Neural progenitor cell (in vitro differentiated cells): Measurements from ENCODE around the gene LIG1. TPM values are rescaled to one million over a fixed set of nuclear protein-coding genes. Genes with fewer than 3 reads are reported as not detected.

ENCODE experiments used
- DNase-seq: peaks from one replicate; pipeline ENCODE4 v3.0.0-alpha.2; 2016; ENCODE audit warnings: low spot score
- H2AFZ ChIP-seq: fragments of 200-600 bp; sonication (generic); replicated peaks from 2 replicates; pipeline ENCODE4 v1.6.1; 2016; ENCODE audit warnings: antibody characterized with exemption
- H3F3A ChIP-seq: fragments of 200-600 bp; sonication (generic); 2 replicates; pipeline ENCODE4 v1.6.1; 2016; ENCODE audit warnings: antibody characterized with exemption, low read depth
- H3K27ac ChIP-seq: fragments of 200-600 bp; sonication (generic); 2 replicates; pipeline ENCODE4 v1.5.1; 2016; ENCODE audit warnings: mild to moderate bottlenecking
- H3K27me3 ChIP-seq: fragments of 200-600 bp; sonication (generic); 2 replicates; pipeline ENCODE4 v1.6.1; 2016; ENCODE audit warnings: mild to moderate bottlenecking, moderate library complexity
- H3K36me3 ChIP-seq: fragments of 200-600 bp; sonication (generic); 2 replicates; pipeline ENCODE4 v1.5.1; 2016
- H3K4me1 ChIP-seq: fragments of 200-600 bp; sonication (generic); 2 replicates; pipeline ENCODE4 v1.6.1; 2016; ENCODE audit warnings: mixed run types
- H3K4me2 ChIP-seq: fragments of 200-600 bp; sonication (generic); 2 replicates; pipeline ENCODE4 v1.6.1; 2016
- H3K4me3 ChIP-seq: fragments of 200-600 bp; sonication (generic); 2 replicates; pipeline ENCODE4 v1.5.1; 2016
- H3K79me2 ChIP-seq: fragments of 200-600 bp; sonication (generic); 2 replicates; pipeline ENCODE4 v1.6.1; 2016; ENCODE audit warnings: low read depth
- H3K9ac ChIP-seq: fragments of 200-600 bp; sonication (generic); 2 replicates; pipeline ENCODE4 v1.6.1; 2016
- H3K9me3 ChIP-seq: fragments of 200-600 bp; sonication (generic); 2 replicates; pipeline ENCODE4 v1.5.1; 2016; ENCODE audit warnings: low read depth
- H4K20me1 ChIP-seq: fragments of 200-600 bp; sonication (generic); 2 replicates; pipeline ENCODE4 v1.6.1; 2016; ENCODE audit warnings: low read depth
- H3K27ac Mint-ChIP-seq: 3 replicates; pipeline ENCODE4 v1.8.0; 2021; ENCODE audit warnings: mixed read lengths
- H3K27me3 Mint-ChIP-seq: 2 replicates; pipeline ENCODE4 v1.8.0; 2022; ENCODE audit warnings: low read depth, mild to moderate bottlenecking, inconsistent platforms, moderate library complexity, mixed read lengths; ENCODE audit not compliant: insufficient read depth
- H3K36me3 Mint-ChIP-seq: 3 replicates; pipeline ENCODE4 v1.8.0; 2021; ENCODE audit warnings: mixed read lengths
- H3K4me1 Mint-ChIP-seq: 3 replicates; pipeline ENCODE4 v1.8.0; 2021; ENCODE audit warnings: mixed read lengths
- H3K4me3 Mint-ChIP-seq: 3 replicates; pipeline ENCODE4 v1.8.0; 2021; ENCODE audit warnings: mild to moderate bottlenecking, moderate library complexity, mixed read lengths
- H3K9me3 Mint-ChIP-seq: 3 replicates; pipeline ENCODE4 v1.8.0; 2020; ENCODE audit warnings: mixed read lengths
- EZH2 ChIP-seq: fragments of 200-600 bp; sonication (generic); IDR thresholded peaks from 2 replicates; pipeline ENCODE4 v1.6.1; 2017; ENCODE audit warnings: antibody characterized with exemption, mild to moderate bottlenecking, moderate library complexity
- EZH2phosphoT487 ChIP-seq: fragments of 200-600 bp; sonication (generic); IDR thresholded peaks from 2 replicates; pipeline ENCODE4 v1.6.1; 2017; ENCODE audit warnings: antibody characterized with exemption
- total RNA-seq: library from RNA; depleted of rRNA; stranded (reverse); fragments of >200 nt; gene quantifications from 2 replicates; pipeline ENCODE4 v1.2.3, GENCODE V29; 2015; ENCODE audit warnings: low replicate concordance
- TF ChIP-seq, protein P1 (sequence below): fragments of 200-600 bp; sonication (generic); IDR thresholded peaks from 2 replicates; pipeline ENCODE4 v1.5.1; 2017; ENCODE audit warnings: antibody characterized with exemption, mild to moderate bottlenecking

The LIG1 gene
- total RNA-seq, 1 donor from 2014 or later: 40.0 TPM

DNA sequence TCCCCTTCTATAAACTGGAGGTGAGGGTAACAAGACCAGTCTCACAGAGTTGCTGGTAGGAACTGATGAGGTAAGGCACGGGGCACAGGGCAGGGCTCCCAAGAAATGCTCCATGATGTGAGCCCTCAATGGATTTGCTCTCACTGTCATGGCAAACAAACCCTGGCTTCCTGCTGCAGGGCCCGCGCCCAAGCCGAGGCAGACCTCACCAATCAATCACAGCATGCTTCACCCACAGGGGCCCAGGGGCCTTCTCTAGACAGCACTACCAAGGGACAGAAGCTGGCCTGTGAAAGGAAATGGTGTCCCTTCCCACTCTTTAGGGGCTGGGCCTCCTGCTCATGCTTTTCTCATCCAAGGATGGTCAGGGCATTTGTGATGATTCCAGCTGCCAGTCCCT, 33.6 kb downstream of the LIG1 start:
- H3K27me3 ChIP-seq: no peaks in the 10 kb centered on the region
- Mint-ChIP-seq H3K27ac (no peak overlapping the region), H3K4me1 (no peaks in the 10 kb centered on the region), H3K9me3 (no peaks in the 10 kb centered on the region), H3K4me3 (no peak overlapping the region), H3K36me3 (peaks cover 22% of the 10 kb centered on the region), H3K27me3 (no peaks in the 10 kb centered on the region)
- no peak overlapping the region for H3K9ac ChIP-seq
- H3F3A ChIP-seq: no peaks in the 10 kb centered on the region
- no peaks in the 10 kb centered on the region for H3K4me1 ChIP-seq
- H3K79me2 ChIP-seq: no peaks in the 10 kb centered on the region
- no peaks in the 10 kb centered on the region for H4K20me1 ChIP-seq
- TF ChIP-seq EZH2 (no peak), EZH2phosphoT487 (no peak)
- TF ChIP-seq, protein P1, sequence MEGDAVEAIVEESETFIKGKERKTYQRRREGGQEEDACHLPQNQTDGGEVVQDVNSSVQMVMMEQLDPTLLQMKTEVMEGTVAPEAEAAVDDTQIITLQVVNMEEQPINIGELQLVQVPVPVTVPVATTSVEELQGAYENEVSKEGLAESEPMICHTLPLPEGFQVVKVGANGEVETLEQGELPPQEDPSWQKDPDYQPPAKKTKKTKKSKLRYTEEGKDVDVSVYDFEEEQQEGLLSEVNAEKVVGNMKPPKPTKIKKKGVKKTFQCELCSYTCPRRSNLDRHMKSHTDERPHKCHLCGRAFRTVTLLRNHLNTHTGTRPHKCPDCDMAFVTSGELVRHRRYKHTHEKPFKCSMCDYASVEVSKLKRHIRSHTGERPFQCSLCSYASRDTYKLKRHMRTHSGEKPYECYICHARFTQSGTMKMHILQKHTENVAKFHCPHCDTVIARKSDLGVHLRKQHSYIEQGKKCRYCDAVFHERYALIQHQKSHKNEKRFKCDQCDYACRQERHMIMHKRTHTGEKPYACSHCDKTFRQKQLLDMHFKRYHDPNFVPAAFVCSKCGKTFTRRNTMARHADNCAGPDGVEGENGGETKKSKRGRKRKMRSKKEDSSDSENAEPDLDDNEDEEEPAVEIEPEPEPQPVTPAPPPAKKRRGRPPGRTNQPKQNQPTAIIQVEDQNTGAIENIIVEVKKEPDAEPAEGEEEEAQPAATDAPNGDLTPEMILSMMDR: no peak
- H3K4me3 ChIP-seq: no peak overlapping the region
- H3K9me3 ChIP-seq: no peaks in the 10 kb centered on the region
- H2AFZ ChIP-seq: no peak overlapping the region
- DNase-seq: no peak
- H3K36me3 ChIP-seq: no peaks in the 10 kb centered on the region
- H3K27ac ChIP-seq: no peak overlapping the region
- no peak overlapping the region for H3K4me2 ChIP-seq

DNA sequence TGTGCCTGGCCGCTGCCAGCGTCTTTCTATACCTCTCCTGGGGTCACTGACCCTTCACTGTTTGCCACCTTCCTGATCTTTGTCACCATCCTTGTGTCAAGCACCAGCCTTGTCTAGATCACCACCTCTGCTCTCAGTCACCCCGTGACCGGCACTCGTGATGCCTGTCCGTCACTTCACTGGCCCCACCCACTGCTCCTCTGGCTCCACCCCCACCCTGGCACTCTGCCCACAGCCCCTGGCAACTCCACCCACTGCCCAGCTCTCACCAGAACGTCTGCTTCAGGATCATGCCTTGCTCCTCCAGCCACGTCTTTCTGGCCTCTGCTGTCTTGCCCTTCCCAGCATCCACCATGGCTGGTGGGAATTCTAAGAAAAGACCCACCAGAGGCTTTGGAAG, 34.7 kb downstream of the LIG1 start:
- Mint-ChIP-seq H3K36me3 (peaks cover 22% of the 10 kb centered on the region), H3K4me3 (no peak overlapping the region), H3K4me1 (no peaks in the 10 kb centered on the region), H3K9me3 (no peaks in the 10 kb centered on the region), H3K27ac (no peak overlapping the region), H3K27me3 (no peaks in the 10 kb centered on the region)
- Histone ChIP-seq H4K20me1 (no peaks in the 10 kb centered on the region), H3K4me1 (no peaks in the 10 kb centered on the region), H3K79me2 (no peaks in the 10 kb centered on the region), H2AFZ (no peak overlapping the region), H3K9me3 (no peaks in the 10 kb centered on the region), H3F3A (no peaks in the 10 kb centered on the region), H3K36me3 (no peaks in the 10 kb centered on the region), H3K4me3 (no peak overlapping the region), H3K27ac (no peak overlapping the region), H3K4me2 (no peak overlapping the region), H3K27me3 (no peaks in the 10 kb centered on the region), H3K9ac (no peak overlapping the region)
- no peak for TF ChIP-seq EZH2
- TF ChIP-seq, protein P1: no peak
- TF ChIP-seq EZH2phosphoT487: no peak
- DNase-seq: no peak

DNA sequence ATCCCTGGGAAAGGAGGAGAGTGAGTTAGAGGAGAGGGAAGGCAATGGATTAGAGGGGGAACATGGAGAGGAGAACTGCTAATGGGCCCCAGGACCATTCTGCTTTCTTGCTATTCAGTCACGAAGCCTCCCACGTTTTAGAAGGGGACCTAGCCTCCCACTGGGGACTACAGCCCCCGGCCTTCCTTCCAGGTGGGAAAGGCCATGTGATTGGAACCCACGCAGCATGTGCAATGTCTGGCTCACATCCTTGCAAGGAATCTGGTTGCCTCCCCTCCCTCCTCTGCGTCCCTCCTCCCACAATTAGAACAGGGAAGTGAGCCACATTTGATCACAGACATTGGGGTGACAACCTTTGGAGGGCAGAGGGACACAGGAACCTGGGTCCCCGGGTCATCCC, 37.0 kb downstream of the LIG1 start:
- Histone ChIP-seq H2AFZ (no peak overlapping the region), H3K4me1 (no peaks in the 10 kb centered on the region), H3K9ac (no peak overlapping the region), H4K20me1 (no peaks in the 10 kb centered on the region), H3K36me3 (no peaks in the 10 kb centered on the region), H3K9me3 (no peaks in the 10 kb centered on the region), H3K4me3 (no peak overlapping the region), H3F3A (no peaks in the 10 kb centered on the region), H3K79me2 (no peaks in the 10 kb centered on the region), H3K27me3 (no peaks in the 10 kb centered on the region), H3K4me2 (no peak overlapping the region), H3K27ac (no peak overlapping the region)
- Mint-ChIP-seq H3K4me3 (no peak overlapping the region), H3K4me1 (no peaks in the 10 kb centered on the region), H3K36me3 (peaks cover 22% of the 10 kb centered on the region), H3K27ac (peak overlapping the region; percentile 74), H3K27me3 (no peaks in the 10 kb centered on the region), H3K9me3 (no peaks in the 10 kb centered on the region)
- no peak for DNase-seq
- TF ChIP-seq EZH2: no peak
- TF ChIP-seq EZH2phosphoT487: no peak
- TF ChIP-seq, protein P1: no peak
